NOMO-1 (cell line): ENCODE data around the gene LIMA1.
"Not testable (repeated sequence)": the region's sequence is repeated elsewhere in the genome, so short reads cannot be mapped to it uniquely, and the experiment has no call there.

Experiments used
- DNase-seq, 2 experiments: peaks; one replicate each; lab custom pipeline; 2025; ENCODE audit not compliant: unreplicated experiment in 2 of 2; lab: John Stamatoyannopoulos, UW

LIMA1 gene

DNA sequence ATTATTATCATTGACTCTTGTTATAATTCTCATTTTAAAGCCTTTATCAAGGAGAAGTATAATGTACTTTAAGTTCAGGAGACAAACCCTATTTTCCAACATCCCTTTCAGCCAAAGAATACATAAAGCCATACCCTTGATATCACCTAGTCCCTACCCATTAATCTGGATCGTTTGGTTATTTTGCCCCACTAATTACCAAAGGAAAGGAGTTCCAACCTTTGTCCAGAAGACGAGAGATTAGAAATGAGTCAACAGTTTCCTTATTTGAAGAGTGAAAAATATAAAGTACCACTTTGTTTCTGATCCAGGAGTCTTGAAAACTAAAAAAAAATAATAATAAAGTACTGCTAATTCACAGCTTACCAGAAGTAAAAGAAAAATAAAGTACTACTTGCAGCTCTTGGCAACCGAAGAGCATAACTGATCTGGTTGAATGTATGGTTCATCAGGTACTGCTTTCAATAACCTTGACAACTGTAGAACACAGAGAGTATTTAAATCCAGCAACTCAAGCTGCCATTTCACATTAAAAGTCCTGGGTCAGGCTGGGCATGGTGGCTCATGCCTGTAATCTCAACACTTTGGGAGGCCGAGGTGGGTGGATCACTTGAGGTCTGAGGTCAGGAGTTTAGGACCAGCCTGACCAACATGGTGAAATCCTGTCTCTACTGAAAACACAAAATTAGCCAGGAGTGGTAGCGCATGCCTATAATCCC lies 33.7 kb downstream of the LIMA1 start:
- no peak for DNase-seq

DNA sequence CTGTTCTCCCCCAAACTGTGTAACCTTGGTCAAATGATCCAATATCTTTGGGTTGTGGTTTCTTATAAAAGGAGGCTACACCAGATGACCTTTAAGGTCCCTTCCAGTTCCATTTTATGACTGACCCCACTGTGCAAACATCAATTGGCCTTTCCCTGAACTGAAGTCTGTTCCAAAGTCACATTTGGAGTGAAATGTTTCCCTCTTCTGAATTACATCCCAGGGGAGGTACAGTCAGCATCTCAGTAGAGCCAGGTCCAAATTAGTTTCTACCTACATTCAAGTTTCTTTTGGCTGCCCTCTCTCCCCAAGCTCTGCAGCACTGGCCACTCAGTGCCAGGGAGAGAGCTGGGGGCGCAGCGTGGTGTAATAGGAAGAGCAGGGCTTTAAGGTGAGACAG lies 34.4 kb downstream of the LIMA1 start:
- no peak for DNase-seq

DNA sequence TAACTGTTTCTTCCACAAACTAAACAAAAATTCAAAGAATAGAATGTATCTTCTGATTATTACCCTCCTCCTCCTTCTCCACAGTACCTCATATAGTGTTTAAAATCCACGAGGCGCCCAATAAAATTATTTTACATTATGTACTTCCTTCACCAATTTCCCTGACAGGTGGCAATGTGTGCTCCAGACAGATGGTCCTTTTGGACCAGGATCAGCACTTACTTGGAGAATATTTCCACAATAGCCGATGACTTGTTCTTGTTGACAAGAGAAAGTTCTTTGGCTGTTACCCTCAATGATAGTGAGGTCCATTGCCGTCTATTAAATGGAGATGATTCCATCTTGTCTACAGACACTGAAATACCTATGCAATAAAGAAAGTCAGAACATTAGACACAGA lies 34.9 kb downstream of the LIMA1 start:
- no peak for DNase-seq

DNA sequence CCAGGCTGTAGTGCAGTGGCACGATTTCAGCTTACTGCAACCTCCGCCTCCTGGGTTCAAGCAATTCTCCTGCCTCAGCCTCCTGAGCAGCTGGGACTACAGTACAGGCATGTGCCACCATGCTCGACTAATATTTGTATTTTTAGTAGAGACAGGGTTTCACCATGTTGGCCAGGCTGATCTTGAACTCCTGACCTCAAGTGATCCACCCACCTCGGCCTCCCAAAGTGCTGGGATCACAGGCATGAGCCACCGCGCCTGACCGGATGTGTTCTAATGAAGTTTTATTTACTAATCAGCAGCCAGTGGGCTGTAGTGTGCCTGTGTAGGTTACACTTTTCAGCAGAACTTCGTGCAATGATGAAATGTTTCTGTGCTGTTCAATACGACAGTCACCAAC lies 35.7 kb downstream of the LIMA1 start:
- DNase-seq = not testable (repeated sequence)

DNA sequence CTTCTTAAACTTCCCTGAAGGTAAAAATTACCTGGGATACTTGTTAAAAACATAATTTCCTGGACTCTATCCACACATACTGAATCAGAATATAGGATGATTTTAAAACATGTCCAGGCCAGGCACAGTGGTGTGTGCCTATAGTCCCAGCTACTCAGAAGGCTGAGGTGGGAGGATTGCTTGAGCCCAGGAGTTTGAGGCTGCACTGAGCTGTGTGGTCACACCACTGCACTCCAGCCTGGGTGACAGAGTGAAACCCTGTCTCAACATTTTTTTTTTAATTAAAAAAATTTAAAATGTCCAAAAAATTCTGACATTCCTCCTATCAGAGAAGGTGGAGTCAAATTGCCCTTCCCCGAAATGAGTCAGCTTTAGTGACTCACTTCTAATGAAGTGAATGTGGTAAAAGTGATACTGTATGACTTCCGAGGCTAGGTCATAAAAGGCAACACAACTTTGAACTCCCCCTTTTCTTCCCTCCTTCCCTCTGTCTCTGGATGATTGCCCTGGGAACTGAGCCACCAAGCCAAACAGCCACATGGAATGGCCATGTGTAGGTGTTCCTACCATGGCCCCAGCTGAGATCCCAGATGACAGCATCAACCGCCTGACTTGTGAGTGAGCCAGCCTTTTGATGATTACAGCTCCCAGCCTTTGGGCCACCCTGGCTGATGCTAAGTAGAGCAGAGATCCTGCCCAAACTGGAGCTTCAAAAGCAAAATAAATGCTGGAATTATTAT lies 36.3 kb downstream of the LIMA1 start:
- DNase-seq = peak in 1 of 2 experiments; percentile 18

DNA sequence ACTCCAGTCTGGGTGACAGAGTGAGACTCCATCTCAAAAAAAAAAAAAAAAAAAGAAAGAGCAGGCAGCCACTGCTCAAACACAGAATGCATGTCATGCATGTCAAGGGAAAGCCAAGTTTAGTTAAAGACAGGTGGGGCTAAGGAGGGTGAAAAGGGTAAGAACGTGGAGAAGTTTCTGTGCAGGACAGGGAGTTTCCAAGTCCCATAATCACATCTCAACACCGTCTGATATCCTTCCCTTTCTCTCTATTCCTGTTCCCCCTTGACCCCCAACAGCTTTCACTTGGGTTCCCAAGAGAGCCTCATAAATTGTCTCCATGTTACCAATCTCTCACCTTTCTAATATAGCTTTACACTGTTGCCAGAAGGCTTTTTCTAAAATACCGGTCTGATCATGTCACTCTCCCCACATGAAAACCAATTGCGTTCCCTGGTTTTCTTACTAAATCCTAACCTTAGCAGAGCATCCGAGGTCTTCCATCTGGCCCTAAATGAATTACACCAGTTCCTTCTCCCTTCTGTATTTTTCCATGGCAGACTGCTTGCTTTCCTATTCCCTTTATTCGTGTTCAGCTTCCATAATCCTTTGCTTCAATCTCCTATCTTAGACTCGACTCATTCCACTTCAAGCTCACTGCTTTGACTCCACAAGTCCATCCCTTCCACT lies 37.0 kb downstream of the LIMA1 start:
- DNase-seq = no peak

DNA sequence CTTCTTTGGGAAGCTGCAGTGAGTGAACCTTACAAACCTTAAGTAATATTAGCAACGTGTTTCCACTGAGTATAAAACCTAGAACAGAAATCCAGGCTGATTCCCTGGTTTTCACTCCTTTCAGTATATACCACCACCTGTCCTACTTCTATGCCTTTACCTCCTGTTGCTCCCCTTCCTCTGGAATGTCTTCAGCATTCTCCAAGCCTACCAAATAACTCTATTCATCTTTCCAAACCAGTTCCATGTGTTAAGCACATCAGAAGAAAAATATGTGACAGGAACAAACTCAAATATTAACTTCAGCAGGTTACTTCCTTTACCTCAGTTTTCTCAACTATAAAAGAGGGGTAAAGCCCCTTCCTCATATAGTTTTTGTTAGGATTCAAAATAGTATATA lies 39.8 kb downstream of the LIMA1 start:
- no peak for DNase-seq

DNA sequence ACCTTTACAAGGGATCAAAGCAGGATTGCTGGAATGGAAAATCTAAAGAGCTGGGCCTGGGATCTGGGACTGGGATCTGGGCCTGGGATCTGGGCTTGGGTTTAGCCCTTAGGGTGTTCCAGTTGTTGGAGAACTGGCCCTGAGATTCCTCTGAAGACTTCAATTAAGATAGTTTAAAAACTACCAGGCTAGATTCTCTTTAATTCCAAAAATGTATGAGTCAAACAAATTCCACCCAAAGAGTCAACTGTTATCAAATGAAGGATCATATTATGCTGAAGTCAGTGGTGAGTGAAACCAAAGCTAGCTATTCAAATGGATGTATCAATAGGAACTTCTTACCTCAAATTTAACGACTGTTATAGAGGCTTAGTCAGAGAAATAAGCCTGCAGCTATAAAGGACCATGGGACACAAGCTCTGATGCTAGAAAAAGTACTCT lies 40.5 kb downstream of the LIMA1 start:
- DNase-seq = no peak

DNA sequence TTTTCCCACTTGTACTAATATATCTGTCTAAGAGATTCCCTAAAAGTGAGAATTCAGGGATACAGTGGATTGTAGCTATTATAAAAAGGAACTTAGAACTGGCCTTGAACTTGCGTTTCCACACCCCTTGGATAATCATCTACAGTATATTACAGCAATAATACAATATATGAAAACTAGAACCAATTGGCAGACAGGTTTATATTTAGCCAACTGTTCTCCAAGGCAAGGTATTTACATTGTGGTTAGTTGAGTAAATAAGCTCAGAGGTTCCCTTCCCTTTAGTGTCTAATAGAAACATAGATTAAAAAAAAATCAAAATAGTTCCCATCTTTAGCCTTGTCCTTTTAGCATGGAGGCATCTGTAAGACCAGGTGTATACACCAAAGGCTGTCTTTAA lies 42.1 kb downstream of the LIMA1 start:
- no peak for DNase-seq

DNA sequence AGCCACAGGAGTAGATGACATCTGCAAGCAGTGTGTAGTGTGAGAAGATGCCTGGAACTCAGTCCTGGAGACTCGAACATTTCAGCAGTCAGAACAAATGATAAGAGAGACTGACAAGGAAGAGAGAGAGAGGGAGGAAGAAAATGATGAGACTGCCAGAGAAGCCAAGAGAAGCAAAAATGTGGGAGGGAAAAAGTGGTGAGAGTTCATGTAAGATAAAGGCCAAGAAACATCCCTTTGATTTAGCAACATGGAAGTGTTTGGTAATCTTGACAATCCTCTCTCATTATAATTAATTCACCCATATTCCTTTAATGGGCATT lies 42.6 kb downstream of the LIMA1 start:
- DNase-seq = no peak

DNA sequence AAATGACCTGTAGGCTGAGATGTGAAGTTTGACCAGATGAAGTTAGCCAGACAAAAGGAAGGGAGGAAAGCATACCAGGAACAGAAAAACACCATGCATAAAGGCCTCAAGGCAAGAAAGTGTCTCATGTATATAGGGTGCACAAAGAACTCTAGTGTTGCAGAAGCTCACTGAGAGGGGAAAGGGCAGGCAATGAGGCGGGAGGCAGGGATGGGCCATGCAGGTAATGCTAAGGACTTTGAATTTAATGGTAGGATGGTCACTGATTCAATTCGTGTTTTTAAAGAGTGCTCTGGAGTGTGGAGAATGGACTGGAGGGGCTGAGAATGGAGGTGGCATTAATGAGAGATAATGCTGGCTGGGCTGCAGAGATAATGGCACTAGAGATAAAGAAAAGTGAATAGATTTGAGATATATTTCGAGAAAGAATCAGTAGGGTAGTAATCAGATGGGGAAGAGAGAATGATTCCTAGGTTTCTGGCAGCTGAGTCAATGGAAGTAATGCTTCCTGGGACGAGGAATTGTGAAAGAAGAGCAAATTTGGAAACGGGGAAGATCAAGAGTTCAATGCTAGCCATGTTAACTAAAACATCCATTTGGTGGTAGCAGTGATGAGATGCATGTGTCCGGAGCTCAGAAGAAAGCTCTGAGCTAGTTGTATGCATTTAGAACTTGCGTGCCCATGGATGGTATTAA lies 43.1 kb downstream of the LIMA1 start:
- DNase-seq = no peak

DNA sequence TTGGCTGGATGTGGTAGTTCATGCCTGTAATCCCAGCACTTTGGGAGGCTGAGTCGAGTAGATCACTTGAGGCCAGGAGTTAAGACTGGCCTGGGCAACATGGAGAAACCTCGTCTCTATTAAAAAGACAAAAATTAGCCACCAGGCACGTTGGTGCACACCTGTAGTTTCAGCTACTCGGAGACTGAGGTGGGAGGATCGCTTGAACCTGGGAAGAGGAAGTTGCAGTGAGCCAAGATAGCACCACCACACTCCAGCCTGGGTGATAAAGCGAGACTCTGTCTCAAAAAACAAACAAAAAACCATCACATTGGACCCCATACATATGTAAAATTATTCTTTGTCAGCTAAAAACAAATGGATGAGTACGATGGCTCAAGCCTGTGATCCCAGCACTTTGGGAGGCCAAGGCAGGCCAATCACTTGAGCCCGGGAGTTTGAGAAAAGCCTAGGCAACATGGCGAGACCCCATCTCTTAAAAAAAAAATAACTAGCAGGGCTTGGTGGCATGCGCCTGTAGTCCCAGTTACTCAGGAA lies 43.9 kb downstream of the LIMA1 start:
- DNase-seq = no peak

DNA sequence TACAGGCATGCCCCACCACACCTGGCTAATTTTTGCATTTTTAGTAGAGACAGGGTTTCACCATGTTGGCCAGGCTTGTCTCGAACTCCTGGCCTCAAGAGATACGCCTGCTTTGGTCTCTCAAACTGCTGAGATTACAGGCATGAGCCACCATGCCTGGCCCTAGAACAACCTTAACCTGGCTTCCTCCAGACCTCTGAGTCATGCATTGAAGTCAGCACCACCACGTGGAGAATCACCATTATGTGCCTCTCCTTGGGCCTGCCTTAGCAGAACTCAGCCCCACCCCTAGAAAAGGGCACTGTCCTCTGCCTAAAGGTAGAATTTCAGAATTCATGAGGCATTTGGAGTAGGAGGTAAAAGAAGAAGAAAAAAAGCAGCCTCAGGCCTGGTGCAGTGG lies 49.0 kb downstream of the LIMA1 start:
- DNase-seq = no peak

DNA sequence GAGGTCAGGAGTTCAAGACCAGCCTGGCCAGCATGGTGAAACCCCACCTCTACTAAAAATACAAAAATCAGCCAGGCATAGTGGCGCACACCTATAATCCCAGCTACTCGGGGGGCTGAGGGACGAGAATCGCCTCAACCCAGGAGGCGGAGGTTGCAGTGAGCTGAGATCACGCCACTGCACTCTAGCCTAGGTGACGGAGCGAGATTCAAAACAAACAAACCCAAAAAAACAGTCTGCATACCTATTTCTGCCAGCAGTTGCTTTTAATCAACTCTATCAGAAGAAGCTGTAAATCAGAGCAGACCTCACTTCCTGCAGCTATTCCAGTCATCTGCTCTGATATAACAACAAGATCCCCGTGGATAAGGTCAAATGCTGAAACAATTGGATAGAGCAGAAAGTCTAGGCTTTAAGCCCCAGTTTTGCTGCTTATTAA lies 50.5 kb downstream of the LIMA1 start:
- no peak for DNase-seq

DNA sequence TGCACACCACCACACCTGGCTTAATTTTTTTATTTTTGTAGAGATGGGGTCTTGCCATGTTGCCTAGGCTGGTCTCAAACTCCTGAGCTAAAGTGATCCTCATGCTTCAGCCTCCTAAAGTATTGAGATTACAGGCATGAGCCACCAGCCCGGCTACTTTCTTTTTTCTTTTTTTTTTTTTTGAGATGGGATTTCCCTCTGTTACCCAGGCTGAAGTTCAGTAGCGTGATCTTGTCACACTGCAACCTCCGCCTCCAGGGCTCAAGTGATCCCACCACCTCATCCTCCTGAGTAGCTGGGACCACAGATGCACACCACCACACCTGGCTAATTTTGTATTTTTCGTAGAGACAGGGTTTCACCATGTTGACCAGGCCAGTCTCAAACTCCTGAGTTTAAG lies 51.1 kb downstream of the LIMA1 start:
- no peak for DNase-seq

DNA sequence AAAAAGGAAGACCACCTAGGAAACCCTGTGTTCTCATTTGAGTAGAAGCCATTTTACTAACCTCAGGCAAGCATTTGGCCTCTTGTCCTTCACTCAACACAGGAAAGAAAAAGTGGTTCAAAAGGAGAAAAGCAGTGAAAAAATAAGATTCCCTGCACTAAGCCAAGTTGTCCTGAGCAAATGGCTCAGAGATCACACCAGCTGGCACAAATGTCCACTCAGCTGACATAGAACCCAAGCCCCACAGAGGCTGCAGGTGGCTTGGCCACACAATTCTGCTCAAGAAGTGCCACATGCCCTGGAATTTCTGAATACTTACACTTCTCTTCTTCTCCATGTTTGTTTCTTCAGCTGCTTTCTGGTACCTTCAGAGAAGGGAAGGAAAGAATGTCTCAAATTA lies 52.0 kb downstream of the LIMA1 start:
- no peak for DNase-seq

DNA sequence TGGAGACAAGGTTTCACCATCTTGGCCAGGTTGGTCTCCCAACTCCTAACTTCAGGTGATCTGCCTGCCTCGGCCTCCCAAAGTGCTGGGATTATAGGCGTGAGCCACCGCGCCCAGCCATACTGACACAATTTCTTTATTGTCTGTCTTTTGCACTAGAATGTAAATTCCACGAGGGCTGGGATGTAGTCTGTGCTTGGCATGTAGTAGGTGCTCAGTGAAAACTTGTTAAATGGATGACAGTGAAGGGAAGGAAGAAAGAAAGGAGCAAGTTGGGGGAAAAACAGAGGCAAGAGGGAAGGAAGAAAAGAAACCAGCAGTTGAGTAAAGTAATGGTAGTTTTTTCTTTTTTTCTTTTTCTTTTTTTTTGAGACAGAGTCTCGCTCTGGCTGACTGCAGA lies 53.1 kb downstream of the LIMA1 start:
- DNase-seq = no peak

DNA sequence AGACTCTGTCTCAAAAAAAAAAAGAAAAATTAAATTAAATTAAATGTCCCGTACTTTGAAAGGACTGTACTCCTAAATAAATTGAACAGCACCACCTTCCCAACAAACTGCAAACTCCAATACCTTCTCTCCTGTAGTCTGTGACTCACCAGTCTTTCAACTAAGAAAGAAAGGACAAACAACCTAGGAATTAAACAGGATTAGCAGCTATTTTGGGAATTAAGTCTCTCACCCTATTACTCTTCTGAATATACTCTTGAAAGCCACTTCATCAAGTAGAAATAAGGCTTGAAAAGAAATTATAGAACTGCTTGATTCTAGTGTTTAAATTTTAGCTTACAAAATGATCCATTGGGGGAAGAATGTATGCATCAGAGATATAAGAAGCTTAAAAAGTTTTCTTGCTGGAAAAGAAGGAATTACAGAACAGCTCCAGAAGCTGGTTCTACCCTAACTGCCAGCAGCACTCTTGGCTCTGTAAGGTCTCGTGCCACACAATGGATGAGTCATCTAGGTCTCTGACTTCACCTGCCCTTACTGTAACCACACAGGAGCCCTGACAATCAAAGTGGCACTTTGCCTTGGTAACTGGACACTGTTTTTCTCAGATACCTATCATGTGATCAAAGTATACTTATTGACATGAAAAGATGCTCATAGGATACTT lies 59.2 kb downstream of the LIMA1 start:
- no peak for DNase-seq

DNA sequence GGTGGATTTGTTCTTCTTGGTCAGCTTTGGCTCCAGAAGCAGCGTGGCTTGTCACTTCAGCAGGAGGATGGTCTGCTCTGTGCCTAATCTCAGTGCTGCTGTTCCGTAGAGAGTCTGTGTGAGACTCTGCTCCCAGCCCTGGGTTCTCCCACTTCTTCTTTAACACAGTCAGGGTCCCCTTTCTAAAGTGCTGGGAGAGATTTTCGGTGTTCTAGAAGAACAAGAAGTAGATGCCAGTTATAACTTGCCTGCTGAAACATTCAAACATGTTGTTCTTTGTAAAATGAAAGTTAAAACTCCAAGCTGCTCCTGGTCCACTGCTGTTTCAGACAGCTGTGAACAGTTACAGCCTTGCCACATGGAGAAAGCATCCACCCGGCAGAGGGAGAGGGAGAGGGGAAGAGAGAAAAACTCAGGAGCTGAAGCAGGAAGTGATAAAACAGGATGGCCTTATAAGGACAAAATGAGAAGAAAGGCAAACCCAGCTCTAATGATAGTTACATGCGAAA lies 61.0 kb downstream of the LIMA1 start:
- peak; percentile 29 to 70 for DNase-seq

DNA sequence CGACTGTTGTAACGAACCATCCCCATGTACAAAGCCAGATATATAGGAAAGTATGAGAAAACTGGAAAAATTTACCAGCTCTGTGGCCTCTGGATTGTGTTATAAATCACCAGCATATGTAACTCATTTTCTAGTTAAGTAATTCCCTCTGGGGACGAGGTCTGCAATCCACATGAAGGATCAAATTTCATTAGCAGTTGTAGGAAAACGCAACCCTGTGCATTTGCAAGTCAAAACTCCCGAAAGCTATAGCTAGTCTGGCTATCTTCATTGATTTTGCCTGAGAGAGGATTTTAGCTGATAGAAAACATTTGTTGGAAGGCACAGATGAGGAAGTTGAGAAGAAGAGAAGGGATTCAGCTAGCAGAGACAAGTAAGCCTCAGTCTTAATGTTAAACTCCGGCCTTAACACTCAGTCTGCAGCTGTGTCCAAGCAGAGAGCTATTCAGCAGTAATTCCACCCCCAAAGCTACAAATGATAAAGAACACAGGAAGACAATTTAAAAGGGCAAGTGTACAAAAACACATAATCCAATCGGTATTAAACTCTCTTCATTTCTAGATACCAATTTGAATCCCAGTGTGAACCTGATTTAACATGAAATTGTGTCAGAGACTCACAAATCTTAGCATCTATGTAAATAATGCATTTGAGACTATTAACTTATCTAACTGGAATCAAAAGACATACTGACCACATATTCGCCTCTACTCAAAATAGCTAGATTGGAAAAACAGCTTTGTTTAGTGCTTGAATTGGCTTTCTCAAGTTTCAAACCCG lies 61.9 kb downstream of the LIMA1 start:
- peak in 1 of 2 experiments; percentile 32 for DNase-seq
